ENCODE data around the gene SLC6A7.

SLC6A7 gene

GRCh38 chr5:150156027-150156368 lies 33.9 kb upstream of the SLC6A7 start:
- DNase-seq = no peak

GRCh38 chr5:150156540-150156939 lies 33.3 kb upstream of the SLC6A7 start:
- no peak for DNase-seq

GRCh38 chr5:150157168-150157567 lies 32.7 kb upstream of the SLC6A7 start:
- DNase-seq = no peak

GRCh38 chr5:150158170-150158949 lies 31.5 kb upstream of the SLC6A7 start:
- no peak for DNase-seq

GRCh38 chr5:150159031-150159430 lies 30.8 kb upstream of the SLC6A7 start:
- no peak for DNase-seq

GRCh38 chr5:150159741-150160179 lies 30.1 kb upstream of the SLC6A7 start:
- DNase-seq = peak; percentile 63

GRCh38 chr5:150160448-150161081 lies 29.3 kb upstream of the SLC6A7 start:
- DNase-seq = no peak

- DNase-seq = peak; percentile 81
These were observed 28.4 kb upstream of the SLC6A7 start for GRCh38 chr5:150161242-150162141.

GRCh38 chr5:150162142-150162513 lies 27.7 kb upstream of the SLC6A7 start:
- no peak for DNase-seq

GRCh38 chr5:150163035-150163434 lies 26.8 kb upstream of the SLC6A7 start:
- no peak for DNase-seq

GRCh38 chr5:150163547-150164059 lies 26.3 kb upstream of the SLC6A7 start:
- DNase-seq = peak; percentile 84

- DNase-seq = peak; percentile 85
These were observed 25.5 kb upstream of the SLC6A7 start for GRCh38 chr5:150164211-150164980.

GRCh38 chr5:150166037-150166649 lies 23.7 kb upstream of the SLC6A7 start:
- DNase-seq = no peak

- no peak for DNase-seq
These were observed 23.0 kb upstream of the SLC6A7 start, which contains the start of gene CDX1 for GRCh38 chr5:150166650-150167511. TSS of gene CDX1 (plus strand) at chr5:150166778. CDS start at chr5:150166877, 99 bp downstream.

GRCh38 chr5:150167512-150167850 lies 22.4 kb upstream of the SLC6A7 start:
- DNase-seq = no peak

- no peak for DNase-seq
These were observed 22.0 kb upstream of the SLC6A7 start for GRCh38 chr5:150167908-150168307.

GRCh38 chr5:150168864-150169263 lies 21.0 kb upstream of the SLC6A7 start:
- DNase-seq = no peak

- no peak for DNase-seq
These were observed 17.7 kb upstream of the SLC6A7 start for GRCh38 chr5:150172145-150172544.

GRCh38 chr5:150172556-150172955 lies 17.3 kb upstream of the SLC6A7 start:
- DNase-seq = no peak

GRCh38 chr5:150173161-150173560 lies 16.7 kb upstream of the SLC6A7 start:
- DNase-seq = no peak

GRCh38 chr5:150174285-150174684 lies 15.6 kb upstream of the SLC6A7 start:
- DNase-seq = no peak
